Lung (tissue), 16 donors: ENCODE measurements around the gene TTLL10. TPM values are rescaled to one million over a fixed set of nuclear protein-coding genes. Genes with fewer than 3 reads are reported as not detected.

Experiments
- ATAC-seq: fragments of 200-7000 bp; cut with Tn5 transposase; one replicate; pipeline ENCODE4 v1.9.1; 2020; ENCODE audit warnings: moderate number of reproducible peaks; ENCODE audit not compliant: insufficient read depth, low FRiP score
- DNase-seq, 3 donors: peaks; one replicate each; pipeline ENCODE4 v3.0.0-alpha.2; 2013 to 2017
- H3K27ac ChIP-seq, 2 donors: one replicate each; pipeline ENCODE4 v1.5.1; 2013; ENCODE audit warnings: mild to moderate bottlenecking in 2 of 2, moderate library complexity in 2 of 2, control low read depth in 1 of 2, inconsistent platforms in 1 of 2, low read depth in 1 of 2, low read length in 1 of 2
- H3K27me3 ChIP-seq, 3 donors: one replicate each; pipeline ENCODE4 v1.5.1; 2013; ENCODE audit warnings: low read length in 2 of 3; ENCODE audit not compliant: control insufficient read depth in 3 of 3, insufficient read depth in 3 of 3
- H3K36me3 ChIP-seq, 4 donors: one replicate each; pipeline ENCODE4 v1.5.1; 2013; ENCODE audit warnings: low read length in 4 of 4, mild to moderate bottlenecking in 1 of 4, moderate library complexity in 1 of 4; ENCODE audit not compliant: control insufficient read depth in 4 of 4, insufficient read depth in 4 of 4
- H3K4me1 ChIP-seq, 5 donors: one replicate each; pipeline ENCODE4 v1.5.1; 2013; ENCODE audit warnings: low read length in 5 of 5, mild to moderate bottlenecking in 2 of 5, moderate library complexity in 1 of 5; ENCODE audit not compliant: control insufficient read depth in 5 of 5, insufficient read depth in 5 of 5
- H3K4me3 ChIP-seq: one replicate; pipeline ENCODE4 v1.5.1; 2013; ENCODE audit warnings: mild to moderate bottlenecking, control low read depth, moderate library complexity
- H3K9ac ChIP-seq, 2 donors: one replicate each; pipeline ENCODE4 v1.5.1; 2013; ENCODE audit warnings: low read length in 2 of 2, control low read depth in 1 of 2; ENCODE audit not compliant: insufficient read depth in 1 of 2
- H3K9me3 ChIP-seq, 4 donors: one replicate each; pipeline ENCODE4 v1.5.1; 2013; ENCODE audit warnings: low read length in 3 of 4, mild to moderate bottlenecking in 1 of 4, moderate library complexity in 1 of 4; ENCODE audit not compliant: control insufficient read depth in 4 of 4, insufficient read depth in 3 of 4
- WGBS, 2 donors: extraction: QIAGEN DNeasy Blood & Tissue Kit; methylation state at CpG; one replicate each; pipeline ENCODE4 v1.1.7; 2013; 5-methylcytosine and 5-hydroxymethylcytosine counted together
- long read RNA-seq, 5 donors: transcript quantifications; one replicate each; lab custom pipeline, GENCODE V29; 2026
- polyA plus RNA-seq, 2 donors: library from polyadenylated mRNA; stranded (reverse); fragments of 200-250 nt; gene quantifications; one replicate each; pipeline ENCODE4 v1.2.1, GENCODE V29; 2013
- total RNA-seq, 2 donors: library from RNA; depleted of rRNA in 1 of 2; stranded (reverse); fragments of >200 nt in 1 of 2; gene quantifications; one replicate each; pipeline ENCODE4 v1.2.1, GENCODE V29; 2014 to 2021
- TF ChIP-seq, protein P1 (sequence below): IDR thresholded peaks from 2 replicates; pipeline ENCODE4 v1.5.1; 2012; ENCODE audit warnings: mild to moderate bottlenecking; ENCODE audit errors: control extremely low read depth, extremely low read depth
- donor health status: control.
- donor health status: control.
- donor health status: Bipolar disorder and iron deficiency.
- donor health status: healthy.
- donor health status: DM: yes; HTN: yes; CAD: no.

Gene TTLL10, protein sequence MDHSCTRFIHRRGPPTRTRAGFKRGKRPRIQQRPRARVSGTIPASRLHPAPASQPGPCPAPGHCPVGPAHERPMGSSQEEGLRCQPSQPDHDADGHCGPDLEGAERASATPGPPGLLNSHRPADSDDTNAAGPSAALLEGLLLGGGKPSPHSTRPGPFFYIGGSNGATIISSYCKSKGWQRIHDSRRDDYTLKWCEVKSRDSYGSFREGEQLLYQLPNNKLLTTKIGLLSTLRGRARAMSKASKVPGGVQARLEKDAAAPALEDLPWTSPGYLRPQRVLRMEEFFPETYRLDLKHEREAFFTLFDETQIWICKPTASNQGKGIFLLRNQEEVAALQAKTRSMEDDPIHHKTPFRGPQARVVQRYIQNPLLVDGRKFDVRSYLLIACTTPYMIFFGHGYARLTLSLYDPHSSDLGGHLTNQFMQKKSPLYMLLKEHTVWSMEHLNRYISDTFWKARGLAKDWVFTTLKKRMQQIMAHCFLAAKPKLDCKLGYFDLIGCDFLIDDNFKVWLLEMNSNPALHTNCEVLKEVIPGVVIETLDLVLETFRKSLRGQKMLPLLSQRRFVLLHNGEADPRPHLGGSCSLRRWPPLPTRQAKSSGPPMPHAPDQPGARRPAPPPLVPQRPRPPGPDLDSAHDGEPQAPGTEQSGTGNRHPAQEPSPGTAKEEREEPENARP
- total RNA-seq, result 10 to 100 TPM in 1 of 2 donors, 1 to 10 TPM in 1; 4.8 to 19.7 TPM
- polyA plus RNA-seq, result 1 to 10 TPM; 3.7 to 4.3 TPM
- long read RNA-seq, donor 1, result 0 reads
- long read RNA-seq, donor 2, result 0 reads
- long read RNA-seq, donor 3, result 0 reads
- long read RNA-seq, donor 4, result 0 reads
- long read RNA-seq, donor 5, result 0 reads

DNA sequence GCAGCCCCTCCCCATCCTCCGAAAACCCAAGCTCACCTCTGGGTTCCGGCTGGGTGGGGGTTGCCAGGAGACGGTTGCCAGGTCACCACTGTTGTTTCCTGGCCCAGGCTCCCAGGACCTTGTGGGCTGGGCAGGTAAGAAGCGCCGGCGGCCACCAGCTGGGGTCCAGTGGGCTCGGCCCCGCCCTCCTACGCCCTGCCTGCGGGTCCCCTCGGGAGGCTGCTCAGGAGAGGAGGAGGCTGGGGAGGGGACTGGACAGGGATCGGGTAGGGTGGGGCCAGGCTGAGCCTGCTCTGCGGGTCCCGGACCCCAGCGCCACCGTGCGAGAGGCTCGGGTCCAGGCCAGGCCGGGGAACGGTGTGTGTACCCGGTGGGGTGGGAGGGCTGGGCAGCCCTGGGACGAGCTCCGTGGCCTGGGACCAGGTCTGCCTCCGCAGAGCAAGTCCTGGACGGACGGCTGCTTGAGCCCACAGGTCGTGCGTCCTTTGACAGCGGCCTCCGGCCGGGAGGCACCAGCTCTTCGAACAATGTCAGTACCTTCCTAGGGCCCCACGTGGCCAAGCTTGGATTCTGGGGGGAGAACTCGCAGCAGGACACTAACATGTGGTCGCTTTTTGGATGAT is at the start of gene TTLL10:
Gene TTLL10 (plus strand): TSS at position 88 of the 623 bp plus-strand sequence. CDS start 5,336 bp downstream, outside the sequence.
- peak; percentile 19 to 73 (median 50) for DNase-seq
- Histone ChIP-seq H3K4me3 (no peak within 1 kb of the TSS), H3K36me3 (no peaks in the 10 kb centered on the region), H3K4me1 (no peaks in the 10 kb centered on the region), H3K27me3 (peaks cover 9 to 25% (median 10%) of the 10 kb centered on the region in 3 donors), H3K9me3 (peaks cover 0 to 13% (median 0%) of the 10 kb centered on the region in 4 donors), H3K9ac (no peak within 1 kb of the TSS), H3K27ac (no peak within 1 kb of the TSS)
- 24 to 41% methylated on average over 35 of the region's 35 CpGs for WGBS, 2 donors
- TF ChIP-seq, protein P1, sequence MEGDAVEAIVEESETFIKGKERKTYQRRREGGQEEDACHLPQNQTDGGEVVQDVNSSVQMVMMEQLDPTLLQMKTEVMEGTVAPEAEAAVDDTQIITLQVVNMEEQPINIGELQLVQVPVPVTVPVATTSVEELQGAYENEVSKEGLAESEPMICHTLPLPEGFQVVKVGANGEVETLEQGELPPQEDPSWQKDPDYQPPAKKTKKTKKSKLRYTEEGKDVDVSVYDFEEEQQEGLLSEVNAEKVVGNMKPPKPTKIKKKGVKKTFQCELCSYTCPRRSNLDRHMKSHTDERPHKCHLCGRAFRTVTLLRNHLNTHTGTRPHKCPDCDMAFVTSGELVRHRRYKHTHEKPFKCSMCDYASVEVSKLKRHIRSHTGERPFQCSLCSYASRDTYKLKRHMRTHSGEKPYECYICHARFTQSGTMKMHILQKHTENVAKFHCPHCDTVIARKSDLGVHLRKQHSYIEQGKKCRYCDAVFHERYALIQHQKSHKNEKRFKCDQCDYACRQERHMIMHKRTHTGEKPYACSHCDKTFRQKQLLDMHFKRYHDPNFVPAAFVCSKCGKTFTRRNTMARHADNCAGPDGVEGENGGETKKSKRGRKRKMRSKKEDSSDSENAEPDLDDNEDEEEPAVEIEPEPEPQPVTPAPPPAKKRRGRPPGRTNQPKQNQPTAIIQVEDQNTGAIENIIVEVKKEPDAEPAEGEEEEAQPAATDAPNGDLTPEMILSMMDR, result no peak
- no peak for ATAC-seq

DNA sequence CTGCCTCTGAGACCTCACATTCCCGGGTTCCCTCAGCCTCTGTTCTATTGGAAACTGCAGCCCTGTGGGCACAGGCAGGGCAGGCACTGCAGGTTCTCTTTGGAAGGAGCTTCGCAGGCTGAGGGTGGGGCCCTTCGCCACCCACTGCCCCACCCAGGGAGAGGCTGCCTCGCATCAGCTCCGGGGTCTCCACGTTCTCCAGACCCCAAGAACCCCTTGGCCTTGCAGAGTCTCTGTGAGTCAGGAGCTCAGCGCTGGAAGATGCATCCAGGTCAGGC is 49.2 kb upstream of the TTLL10 start:
- peaks cover 0 to 5% (median 0%) of the 10 kb centered on the region in 5 donors for H3K4me1 ChIP-seq
- DNase-seq (no peak), ATAC-seq (no peak)
- H3K4me3 ChIP-seq, result no peak overlapping the region
- 80 to 92% methylated on average over 7 of the region's 7 CpGs for WGBS, 2 donors
- TF ChIP-seq, protein P1, result no peak
- no peak overlapping the region for H3K27ac ChIP-seq
- H3K9ac ChIP-seq, result no peak overlapping the region
- no peaks in the 10 kb centered on the region for H3K9me3 ChIP-seq
- no peaks in the 10 kb centered on the region for H3K36me3 ChIP-seq
- H3K27me3 ChIP-seq, result no peaks in the 10 kb centered on the region

DNA sequence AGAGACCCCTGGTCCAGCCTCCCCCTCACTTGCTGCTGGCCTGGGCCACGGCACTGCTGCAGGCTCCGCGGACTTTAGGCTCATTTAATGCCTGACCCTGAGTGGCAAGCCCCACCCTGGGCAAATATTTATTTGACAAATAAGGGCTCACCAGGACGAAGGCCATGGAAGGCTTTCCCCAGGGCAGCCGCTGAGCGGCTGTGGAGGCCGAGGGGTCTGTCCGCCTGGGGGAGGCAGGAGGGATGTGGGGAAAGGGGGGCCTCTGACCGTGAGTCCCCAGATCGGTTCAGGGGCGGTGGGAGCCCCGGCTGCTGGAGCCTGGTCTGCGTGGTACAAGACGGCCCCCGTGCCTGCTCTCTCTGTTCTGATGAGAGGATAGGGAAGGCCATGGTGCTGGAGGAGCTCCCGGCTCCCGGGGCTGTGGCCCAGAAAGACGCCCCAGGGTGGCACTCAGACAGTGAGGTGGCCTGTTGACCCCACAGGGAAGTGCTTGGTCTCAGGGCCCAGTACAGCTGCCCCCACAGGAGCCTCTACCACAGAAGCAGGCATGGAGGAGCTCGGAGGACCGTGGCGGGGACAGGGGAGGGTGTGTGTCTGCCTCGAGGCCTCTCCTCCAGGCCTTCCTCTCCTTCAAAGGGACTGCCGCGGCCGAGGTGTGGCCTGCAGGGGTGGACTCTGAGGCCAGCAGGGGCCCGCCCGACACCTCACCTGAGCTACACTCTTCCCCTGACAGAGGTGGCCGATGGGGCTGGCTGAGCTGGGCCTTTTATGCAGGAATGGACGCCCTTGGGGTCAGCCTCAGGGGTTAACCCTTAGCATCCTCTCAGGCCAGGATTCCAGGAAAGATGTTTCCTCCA is 48.7 kb upstream of the TTLL10 start:
- ATAC-seq, result no peak
- no peak overlapping the region for H3K27ac ChIP-seq
- H3K36me3 ChIP-seq, result no peaks in the 10 kb centered on the region
- no peak overlapping the region for H3K9ac ChIP-seq
- TF ChIP-seq, protein P1, result no peak
- H3K9me3 ChIP-seq, result no peaks in the 10 kb centered on the region
- peaks cover 0 to 5% (median 0%) of the 10 kb centered on the region in 5 donors for H3K4me1 ChIP-seq
- DNase-seq, result no peak
- 61 to 82% methylated on average over 28 to 29 of the region's 29 CpGs for WGBS, 2 donors
- no peaks in the 10 kb centered on the region for H3K27me3 ChIP-seq
- no peak overlapping the region for H3K4me3 ChIP-seq
